HEK293T (cell line): ENCODE results near the gene LYRM2.

Experiments used
- CTCF ChIA-PET: fragments of 350-600 bp; formaldehyde crosslinking; extraction: SDS; loops from one replicate; lab custom pipeline; 2021; ENCODE audit warnings: antibody characterized with exemption, inconsistent platforms; lab: Yijun Ruan, JAX
- POLR2A ChIA-PET: fragments of 350-600 bp; formaldehyde crosslinking; extraction: SDS; loops from one replicate; lab custom pipeline; 2020; ENCODE audit warnings: antibody characterized with exemption, inconsistent platforms; lab: Yijun Ruan, JAX
- DNase-seq: peaks from one replicate; pipeline ENCODE4 v3.0.0; 2012; ENCODE audit warnings: mixed read lengths; ENCODE audit errors: extremely low spot score
- ARNT ChIP-seq: fragments of 450-650 bp; IDR thresholded peaks from 2 replicates; pipeline ENCODE4 v1.6.1; 2017; ENCODE audit warnings: mild to moderate bottlenecking
- BHLHE40 ChIP-seq: fragments of 450-650 bp; IDR thresholded peaks from 2 replicates; pipeline ENCODE4 v1.6.1; 2016; ENCODE audit warnings: mild to moderate bottlenecking, moderate library complexity, borderline replicate concordance
- CTBP1 ChIP-seq: fragments of 450-650 bp; IDR thresholded peaks from 2 replicates; pipeline ENCODE4 v1.6.1; 2016; ENCODE audit warnings: borderline replicate concordance
- ELF4 ChIP-seq: fragments of 450-650 bp; IDR thresholded peaks from 2 replicates; pipeline ENCODE4 v1.6.1; 2017; ENCODE audit warnings: antibody characterized with exemption
- FOXA1 ChIP-seq: fragments of 450-650 bp; IDR thresholded peaks from 2 replicates; pipeline ENCODE4 v1.6.1; 2016; ENCODE audit warnings: mild to moderate bottlenecking
- FOXK2 ChIP-seq: fragments of 450-650 bp; IDR thresholded peaks from 2 replicates; pipeline ENCODE4 v1.6.1; 2016; ENCODE audit warnings: mild to moderate bottlenecking
- FOXM1 ChIP-seq: fragments of 450-650 bp; IDR thresholded peaks from 2 replicates; pipeline ENCODE4 v1.6.1; 2017; ENCODE audit warnings: mild to moderate bottlenecking, borderline replicate concordance
- HDGF ChIP-seq: fragments of 450-650 bp; IDR thresholded peaks from 2 replicates; pipeline ENCODE4 v1.6.1; 2017; ENCODE audit warnings: antibody characterized with exemption, borderline replicate concordance
- L3MBTL2 ChIP-seq: fragments of 450-650 bp; conservative IDR thresholded peaks from 2 replicates; pipeline ENCODE4 v1.6.1; 2016; ENCODE audit warnings: mild to moderate bottlenecking
- LEF1 ChIP-seq: fragments of 450-650 bp; IDR thresholded peaks from 2 replicates; pipeline ENCODE4 v1.6.1; 2017; ENCODE audit warnings: mild to moderate bottlenecking, borderline replicate concordance
- NFRKB ChIP-seq: fragments of 450-650 bp; IDR thresholded peaks from 2 replicates; pipeline ENCODE4 v1.6.1; 2016; ENCODE audit warnings: mild to moderate bottlenecking, moderate library complexity
- SP1 ChIP-seq: fragments of 450-650 bp; IDR thresholded peaks from 2 replicates; pipeline ENCODE4 v1.6.1; 2017
- SUZ12 ChIP-seq: fragments of 450-650 bp; IDR thresholded peaks from 2 replicates; pipeline ENCODE4 v1.6.1; 2016; ENCODE audit warnings: mild to moderate bottlenecking
- TARDBP ChIP-seq: fragments of 450-650 bp; IDR thresholded peaks from 2 replicates; pipeline ENCODE4 v1.6.1; 2016
- ZNF384 ChIP-seq: fragments of 450-650 bp; IDR thresholded peaks from 2 replicates; pipeline ENCODE4 v1.6.1; 2016
- TF ChIP-seq, protein P1 (sequence below): fragments of 450-650 bp; IDR thresholded peaks from 2 replicates; pipeline ENCODE4 v1.6.1; 2016

The LYRM2 gene

DNA sequence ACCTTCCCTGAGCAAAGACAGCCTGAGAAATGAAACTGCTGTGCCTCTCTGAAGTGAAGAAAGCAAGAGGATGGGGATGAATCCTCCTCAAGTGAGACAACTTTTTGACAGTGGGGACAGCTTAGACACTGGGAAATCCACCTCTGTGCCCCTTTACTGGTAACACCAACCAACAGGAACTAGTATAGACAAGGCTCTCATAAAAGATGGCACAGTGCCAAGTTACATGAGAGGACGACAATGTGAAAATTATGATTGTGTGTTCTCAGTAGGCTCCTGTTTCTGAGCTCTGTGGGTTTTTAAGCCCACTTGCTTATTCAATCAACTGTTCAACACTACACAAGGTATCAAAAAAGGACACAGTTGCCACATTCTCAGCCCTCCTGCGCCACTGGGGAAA, 41.6 kb upstream of the LYRM2 start:
- POLR2A ChIA-PET = no interaction called here
- DNase-seq = no peak
- CTCF ChIA-PET = no interaction called here
- TF ChIP-seq FOXA1 = no peak
- TF ChIP-seq ZNF384 = no peak
- TF ChIP-seq SUZ12 = no peak
- no peak for TF ChIP-seq NFRKB
- no peak for TF ChIP-seq HDGF
- no peak for TF ChIP-seq SP1
- no peak for TF ChIP-seq FOXK2
- TF ChIP-seq ARNT = no peak
- TF ChIP-seq ELF4 = no peak
- TF ChIP-seq CTBP1 = no peak
- no peak for TF ChIP-seq FOXM1
- TF ChIP-seq BHLHE40 = no peak
- no peak for TF ChIP-seq LEF1
- TF ChIP-seq TARDBP = no peak
- TF ChIP-seq, protein P1, sequence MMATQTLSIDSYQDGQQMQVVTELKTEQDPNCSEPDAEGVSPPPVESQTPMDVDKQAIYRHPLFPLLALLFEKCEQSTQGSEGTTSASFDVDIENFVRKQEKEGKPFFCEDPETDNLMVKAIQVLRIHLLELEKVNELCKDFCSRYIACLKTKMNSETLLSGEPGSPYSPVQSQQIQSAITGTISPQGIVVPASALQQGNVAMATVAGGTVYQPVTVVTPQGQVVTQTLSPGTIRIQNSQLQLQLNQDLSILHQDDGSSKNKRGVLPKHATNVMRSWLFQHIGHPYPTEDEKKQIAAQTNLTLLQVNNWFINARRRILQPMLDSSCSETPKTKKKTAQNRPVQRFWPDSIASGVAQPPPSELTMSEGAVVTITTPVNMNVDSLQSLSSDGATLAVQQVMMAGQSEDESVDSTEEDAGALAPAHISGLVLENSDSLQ = no peak
- TF ChIP-seq L3MBTL2 = no peak

DNA sequence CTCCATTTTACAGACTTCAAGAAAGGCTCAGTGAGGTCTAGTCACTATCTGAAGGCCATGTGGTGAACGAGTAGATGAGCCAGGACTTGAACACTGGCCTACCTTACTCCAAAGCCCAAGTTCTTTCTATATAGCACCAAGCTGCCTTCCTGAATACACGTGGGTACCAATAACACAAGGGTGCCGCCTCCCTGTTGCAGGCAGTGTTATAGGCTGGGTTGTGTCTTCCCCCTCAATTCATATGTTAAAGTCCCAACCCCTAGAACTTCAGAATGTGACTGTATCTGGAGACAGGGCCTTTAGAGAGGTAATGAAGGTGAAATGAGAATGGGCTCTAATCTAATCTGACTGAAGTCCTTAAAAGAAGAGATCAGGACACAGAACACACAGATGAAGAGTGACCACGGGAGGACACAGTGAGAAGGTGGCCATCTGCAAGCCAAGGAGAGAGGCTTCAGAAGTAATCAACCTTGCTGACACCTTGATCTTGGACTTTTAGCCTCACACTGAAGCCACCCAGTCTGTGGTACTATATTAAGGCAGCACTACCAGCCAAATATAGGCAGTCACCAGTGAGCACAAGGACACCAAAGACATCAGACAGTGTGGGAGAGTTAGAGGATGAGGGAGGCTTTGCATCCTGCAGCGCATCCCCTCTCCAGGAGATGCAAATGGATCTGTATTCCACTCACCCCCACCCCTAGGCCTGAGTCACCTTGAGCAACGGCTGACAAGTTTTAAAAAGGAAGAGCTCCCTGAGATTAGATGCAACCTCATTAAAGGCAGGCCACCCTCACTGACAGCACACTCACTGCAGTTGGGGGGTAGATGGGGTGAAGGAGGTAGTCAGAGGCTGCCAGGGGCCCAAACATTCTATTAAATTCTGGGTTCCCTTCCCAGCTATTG, 40.9 kb upstream of the LYRM2 start:
- POLR2A ChIA-PET = no interaction called here
- no peak for TF ChIP-seq CTBP1
- no peak for TF ChIP-seq SUZ12
- DNase-seq = no peak
- CTCF ChIA-PET = no interaction called here

DNA sequence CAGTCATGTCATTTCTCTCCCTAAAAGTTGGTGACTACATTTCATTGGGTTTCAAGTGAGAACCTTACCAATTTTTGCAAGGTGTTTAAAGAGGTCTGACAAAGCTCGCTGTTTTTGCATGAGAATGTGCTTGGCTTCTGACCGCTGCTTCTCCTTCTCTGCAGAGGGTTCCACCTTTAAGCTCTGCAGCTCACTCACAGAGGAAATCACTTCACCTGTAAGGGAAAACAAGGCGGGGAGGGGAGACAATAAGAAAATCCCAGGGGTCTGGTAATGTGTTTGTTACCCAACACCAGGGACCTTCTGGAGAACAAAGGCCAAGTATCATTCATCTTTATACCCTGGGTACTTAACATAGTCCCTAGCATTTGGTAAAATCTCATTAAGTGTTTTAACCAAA, 40.0 kb upstream of the LYRM2 start:
- DNase-seq = no peak
- ChIA-PET POLR2A (no interaction called here), CTCF (no interaction called here)
- TF ChIP-seq L3MBTL2 (no peak), ARNT (no peak), CTBP1 (no peak), SUZ12 (no peak), LEF1 (no peak), FOXM1 (no peak), SP1 (no peak), NFRKB (no peak), HDGF (no peak), ELF4 (no peak), FOXK2 (no peak), BHLHE40 (no peak), ZNF384 (no peak), FOXA1 (no peak), TARDBP (no peak)
- TF ChIP-seq, protein P1 = no peak

DNA sequence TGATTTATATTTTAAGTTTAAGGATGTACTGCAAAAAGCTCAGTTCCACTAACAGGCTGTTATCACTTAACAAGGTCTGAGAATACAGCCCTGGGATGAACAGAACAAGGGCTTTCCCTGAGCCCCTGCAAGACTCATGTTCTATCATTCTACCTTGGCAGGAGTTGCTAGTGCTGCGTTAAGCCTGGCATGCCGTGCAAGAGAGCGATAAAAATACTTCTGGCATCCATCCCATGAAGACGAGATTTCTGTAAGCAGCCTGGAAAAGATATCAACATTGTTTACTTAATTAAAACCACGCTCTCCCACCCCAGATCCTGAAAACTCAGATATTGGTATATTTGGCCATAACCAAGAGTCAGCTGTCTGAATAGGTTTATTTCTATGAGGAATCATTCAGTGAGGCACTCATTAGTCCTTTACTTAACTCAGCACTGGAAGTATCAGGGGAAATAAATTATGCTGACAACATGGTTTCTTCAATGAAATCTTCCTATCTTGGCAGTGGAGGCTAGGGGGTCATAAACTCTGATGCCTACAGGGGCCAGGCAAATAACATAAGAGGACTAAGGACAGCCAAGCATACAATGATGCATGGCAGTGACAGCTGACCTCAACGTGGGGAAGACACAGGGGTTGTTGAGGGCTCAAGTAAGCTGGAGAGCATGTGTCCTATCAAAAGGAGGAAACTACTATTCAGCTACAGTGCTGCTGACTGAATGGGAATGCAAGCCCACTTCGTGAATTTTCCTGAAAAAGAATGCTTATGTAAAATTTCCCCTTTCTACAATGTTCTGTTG, 37.6 kb upstream of the LYRM2 start:
- CTCF ChIA-PET = interaction anchor here (0.6 kb wide), 1 partner anchor 28 kb away, joined by 6 read pairs; no protein-coding TSS in a partner anchor
- POLR2A ChIA-PET = no interaction called here
- TF ChIP-seq ELF4 (no peak), LEF1 (no peak)
- DNase-seq = no peak

DNA sequence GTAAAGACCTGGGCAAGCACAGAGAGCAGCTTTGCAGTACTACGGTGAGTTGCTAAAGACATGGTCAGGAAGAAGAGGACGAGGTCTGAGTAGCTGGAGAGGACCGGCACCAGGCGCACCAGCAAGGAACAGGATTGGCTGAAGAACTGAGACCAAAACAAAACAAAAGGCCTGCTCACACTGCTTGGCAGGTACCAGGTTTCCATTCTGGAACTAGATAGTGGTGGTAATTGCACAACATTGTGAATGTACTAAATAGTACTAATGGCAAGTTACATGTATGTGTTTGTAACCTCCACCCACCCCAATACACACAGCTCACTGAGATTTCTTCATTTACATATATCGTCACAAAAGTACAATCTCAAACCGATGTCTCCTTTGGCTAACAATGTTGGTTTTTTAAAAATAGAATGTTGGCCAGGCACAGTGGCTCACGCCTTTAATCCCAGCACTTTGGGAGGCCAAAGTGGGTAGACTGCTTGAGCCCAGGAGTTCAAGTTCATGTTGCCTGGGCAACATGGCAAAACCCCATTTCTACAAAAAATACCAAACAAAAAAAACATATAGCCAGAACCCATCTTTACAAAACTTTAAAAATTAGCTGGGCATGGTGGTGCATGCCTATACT, 32.5 kb upstream of the LYRM2 start:
- CTCF ChIA-PET = interaction anchor here (0.6 kb wide), 1 partner anchor 21 kb away, joined by 3 read pairs; no protein-coding TSS in a partner anchor
- POLR2A ChIA-PET = no interaction called here
- TF ChIP-seq BHLHE40 (no peak), SUZ12 (no peak)
- DNase-seq = no peak

DNA sequence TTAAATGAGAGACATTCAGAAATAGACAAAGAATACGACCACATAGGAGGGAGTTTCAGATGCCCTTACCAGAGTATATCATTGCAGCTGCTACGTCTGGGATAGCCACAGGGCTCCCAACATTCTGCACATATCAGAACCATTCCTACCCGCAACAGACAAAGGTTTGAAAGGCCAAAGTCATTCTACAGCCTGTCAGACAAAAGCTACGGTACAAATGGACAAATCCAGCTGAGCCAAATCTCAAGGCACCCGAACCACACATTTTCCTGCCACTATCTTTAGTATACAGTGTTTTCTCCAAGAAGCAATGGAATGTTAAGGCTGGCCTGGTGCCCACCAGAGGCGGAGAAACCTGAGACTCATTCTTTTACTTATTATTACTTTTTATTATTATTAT, 30.5 kb upstream of the LYRM2 start:
- CTCF ChIA-PET = interaction anchor here (0.6 kb wide), 1 partner anchor 160 kb away, joined by 4 read pairs; no protein-coding TSS in a partner anchor
- POLR2A ChIA-PET = no interaction called here

More for the DNA sequence above, 30.5 kb upstream of the LYRM2 start:
- DNase-seq = no peak
- TF ChIP-seq L3MBTL2 (no peak), FOXA1 (no peak), FOXM1 (no peak), ARNT (no peak), CTBP1 (no peak), LEF1 (no peak), SP1 (no peak), HDGF (no peak), BHLHE40 (no peak), SUZ12 (no peak), ZNF384 (no peak), NFRKB (no peak), TARDBP (no peak), ELF4 (no peak)
- TF ChIP-seq, protein P1 = no peak
